GDM1 (cell line): ENCODE measurements around the gene ST6GALNAC4.

ENCODE experiments used
- DNase-seq: peaks from one replicate; lab custom pipeline; 2025; lab: John Stamatoyannopoulos, UW

Gene ST6GALNAC4

GRCh38 chr9:127912296-127912695 lies 4.5 kb downstream of the ST6GALNAC4 start:
- no peak for DNase-seq

- DNase-seq, result no peak
Observed at GRCh38 chr9:127910613-127911205, 6.1 kb downstream of the ST6GALNAC4 start.

GRCh38 chr9:127909839-127910273 lies 7.0 kb downstream of the ST6GALNAC4 start:
- no peak for DNase-seq

- no peak for DNase-seq
Observed at GRCh38 chr9:127908660-127908926, 8.2 kb downstream of the ST6GALNAC4 start.

GRCh38 chr9:127907867-127908659 lies 8.8 kb downstream of the ST6GALNAC4 start:
- no peak for DNase-seq

- DNase-seq, result no peak
Observed at GRCh38 chr9:127905788-127906191, 11.1 kb downstream of the ST6GALNAC4 start.

- DNase-seq, result peak; percentile 70
Observed at GRCh38 chr9:127905004-127905728, 11.7 kb downstream of the ST6GALNAC4 start.

- DNase-seq, result peak; percentile 71
Observed at GRCh38 chr9:127904561-127905003, 12.3 kb downstream of the ST6GALNAC4 start.

- peak; percentile 93 for DNase-seq
Observed at GRCh38 chr9:127903557-127904475, 13.0 kb downstream of the ST6GALNAC4 start.

- peak; percentile 77 for DNase-seq
Observed at GRCh38 chr9:127899128-127899943, 17.5 kb downstream of the ST6GALNAC4 start, which contains the start of gene ST6GALNAC6. Gene ST6GALNAC6, minus strand, starts transcription at chr9:127899603. Its CDS starts 1,622 bp downstream, at chr9:127897981.

- no peak for DNase-seq
Observed at GRCh38 chr9:127898433-127899127, 18.3 kb downstream of the ST6GALNAC4 start.

- DNase-seq, result no peak
Observed at GRCh38 chr9:127897193-127897692, 19.6 kb downstream of the ST6GALNAC4 start.

GRCh38 chr9:127896395-127897192 lies 20.2 kb downstream of the ST6GALNAC4 start:
- no peak for DNase-seq

- DNase-seq, result no peak
Observed at GRCh38 chr9:127895811-127896210, 21.0 kb downstream of the ST6GALNAC4 start.

- DNase-seq, result no peak
Observed at GRCh38 chr9:127893392-127893791, 23.4 kb downstream of the ST6GALNAC4 start.

GRCh38 chr9:127892831-127893230 lies 24.0 kb downstream of the ST6GALNAC4 start:
- no peak for DNase-seq

- no peak for DNase-seq
Observed at GRCh38 chr9:127890053-127890452, 26.8 kb downstream of the ST6GALNAC4 start.

- no peak for DNase-seq
Observed at GRCh38 chr9:127887792-127888191, 29.0 kb downstream of the ST6GALNAC4 start.

- DNase-seq, result no peak
Observed at GRCh38 chr9:127886401-127886972, 30.4 kb downstream of the ST6GALNAC4 start.
